CD14-positive monocyte (primary cell): ENCODE data around the gene SLC25A25. TPM values are rescaled to one million over a fixed set of nuclear protein-coding genes. Genes with fewer than 3 reads are reported as not detected.
"Not testable (repeated sequence)": the region's sequence is repeated elsewhere in the genome, so short reads cannot be mapped to it uniquely, and the experiment has no call there.

Experiments used
- DNase-seq, 3 donors: peaks; one replicate each; pipeline ENCODE4 v3.0.0-alpha.2; 2011 to 2022
- H2AFZ ChIP-seq: 2 replicates; pipeline ENCODE4 v1.6.0; 2012; ENCODE audit warnings: mild to moderate bottlenecking, low read depth, low read length, inconsistent platforms; ENCODE audit not compliant: insufficient read depth, poor library complexity, severe bottlenecking
- H3K27ac ChIP-seq, 2 donors: 1 replicate in 1 of 2; 2 replicates in 1 of 2; pipeline ENCODE4 v1.5.1; 2012 to 2013; ENCODE audit warnings: low read length in 2 of 2, control low read depth in 1 of 2, inconsistent platforms in 1 of 2, low read depth in 1 of 2, mild to moderate bottlenecking in 1 of 2
- H3K27me3 ChIP-seq, 2 donors: one replicate each; pipeline versions ENCODE4 v1.6.0 to v1.6.1; 2011 to 2013; ENCODE audit warnings: low read length in 2 of 2; ENCODE audit not compliant: control insufficient read depth in 2 of 2, insufficient read depth in 2 of 2
- H3K36me3 ChIP-seq, 2 donors: replicated peaks in 1 of 2; 1 replicate in 1 of 2; 2 replicates in 1 of 2; pipeline versions ENCODE4 v1.5.1 to v1.6.1; 2012 to 2013; ENCODE audit warnings: low read length in 2 of 2, control low read depth in 1 of 2, inconsistent platforms in 1 of 2, mild to moderate bottlenecking in 1 of 2; ENCODE audit not compliant: insufficient read depth in 2 of 2, control insufficient read depth in 1 of 2
- H3K4me1 ChIP-seq, 2 donors: 1 replicate in 1 of 2; 2 replicates in 1 of 2; pipeline versions ENCODE4 v1.5.1 to v1.6.1; 2012 to 2013; ENCODE audit warnings: low read length in 2 of 2, control low read depth in 1 of 2, inconsistent platforms in 1 of 2, mild to moderate bottlenecking in 1 of 2, moderate library complexity in 1 of 2; ENCODE audit not compliant: insufficient read depth in 2 of 2, control insufficient read depth in 1 of 2
- H3K4me2 ChIP-seq: replicated peaks from 2 replicates; pipeline ENCODE3; 2012; ENCODE audit warnings: low read length, moderate library complexity, mild to moderate bottlenecking; ENCODE audit not compliant: poor library complexity, severe bottlenecking; ENCODE audit errors: extremely low read depth
- H3K4me3 ChIP-seq, 3 experiments: fragments of 200-600 bp in 1 of 3; sonication (generic) in 1 of 3; replicated peaks in 1 of 3; 1 replicate in 2 of 3; 2 replicates in 1 of 3; pipeline ENCODE4 v1.5.1; 2011 to 2013; ENCODE audit warnings: low read length in 3 of 3, mild to moderate bottlenecking in 3 of 3, control low read depth in 2 of 3, low read depth in 2 of 3, inconsistent platforms in 1 of 3, moderate library complexity in 1 of 3
- H3K79me2 ChIP-seq: 2 replicates; pipeline ENCODE4 v1.6.0; 2012; ENCODE audit warnings: mild to moderate bottlenecking, control low read depth, inconsistent platforms, low read length, moderate library complexity; ENCODE audit not compliant: insufficient read depth
- H3K9ac ChIP-seq: 2 replicates; pipeline ENCODE4 v1.6.0; 2017; ENCODE audit warnings: low read length, mild to moderate bottlenecking; ENCODE audit not compliant: insufficient read depth, poor library complexity, severe bottlenecking
- H3K9me3 ChIP-seq, 2 donors: replicated peaks in 1 of 2; 1 replicate in 1 of 2; 2 replicates in 1 of 2; pipeline versions ENCODE4 v1.5.1 to v1.6.1; 2012 to 2013; ENCODE audit warnings: low read length in 2 of 2, control low read depth in 1 of 2; ENCODE audit not compliant: control insufficient read depth in 1 of 2, insufficient read depth in 1 of 2
- H4K20me1 ChIP-seq: 2 replicates; pipeline ENCODE4 v1.6.0; 2012; ENCODE audit warnings: mild to moderate bottlenecking, low read length, control low read depth, moderate library complexity; ENCODE audit not compliant: insufficient read depth
- H3K27ac Mint-ChIP-seq, 7 donors: one replicate each; pipeline ENCODE4 v1.8.0; 2020; ENCODE audit warnings: mild to moderate bottlenecking in 7 of 7, mixed read lengths in 7 of 7, moderate library complexity in 6 of 7, inconsistent platforms in 2 of 7
- H3K27me3 Mint-ChIP-seq, 3 donors: one replicate each; pipeline ENCODE4 v1.8.0; 2021 to 2022; ENCODE audit warnings: low read depth in 3 of 3, mild to moderate bottlenecking in 3 of 3, mixed read lengths in 3 of 3, moderate library complexity in 3 of 3, inconsistent platforms in 1 of 3
- H3K36me3 Mint-ChIP-seq, 2 donors: one replicate each; pipeline ENCODE4 v1.8.0; 2020; ENCODE audit warnings: mixed read lengths in 2 of 2, inconsistent platforms in 1 of 2, mild to moderate bottlenecking in 1 of 2
- H3K4me1 Mint-ChIP-seq: one replicate; pipeline ENCODE4 v1.8.0; 2020; ENCODE audit warnings: mild to moderate bottlenecking, mixed read lengths
- H3K4me3 Mint-ChIP-seq, 2 donors: one replicate each; pipeline ENCODE4 v1.8.0; 2020; ENCODE audit warnings: mild to moderate bottlenecking in 2 of 2, mixed read lengths in 2 of 2, moderate library complexity in 1 of 2
- H3K9me3 Mint-ChIP-seq, 7 donors: one replicate each; pipeline ENCODE4 v1.8.0; 2020 to 2022; ENCODE audit warnings: mixed read lengths in 7 of 7, mild to moderate bottlenecking in 6 of 7, moderate library complexity in 6 of 7, inconsistent platforms in 2 of 7
- WGBS: methylation state at CpG from one replicate; pipeline ENCODE4 v1.1.5; 2013; ENCODE audit warnings: missing lambda C conversion rate; ENCODE audit not compliant: insufficient coverage; 5-methylcytosine and 5-hydroxymethylcytosine counted together
- intact Hi-C, 2 donors: fragments of 100-400 bp; cut with micrococcal nuclease; formaldehyde crosslinking; loops; one replicate each; pipeline versions ENCODE4 v1.15.0 to v1.15.1; 2023
- polyA plus RNA-seq, 3 donors: library from polyadenylated mRNA; depleted of rRNA in 1 of 3; unstranded in 2 of 3; stranded (reverse) in 1 of 3; fragments of 300-500 nt in 2 of 3; fragments of >200 nt in 1 of 3; fragmentation: Illumina TruSeq in 2 of 3; gene quantifications; 1 replicate in 2 of 3; 2 replicates in 1 of 3; pipeline ENCODE4 v1.2.3, GENCODE V29; 2012 to 2021
- TF ChIP-seq, protein P1 (sequence below): fragments of 200-600 bp; IDR thresholded peaks from one replicate; pipeline ENCODE4 v1.8.0; 2022; ENCODE audit warnings: antibody characterized with exemption, mild to moderate bottlenecking

SLC25A25 gene
- polyA plus RNA-seq, 3 donors: 5.1 to 43.3 (median 6.3) TPM

DNA sequence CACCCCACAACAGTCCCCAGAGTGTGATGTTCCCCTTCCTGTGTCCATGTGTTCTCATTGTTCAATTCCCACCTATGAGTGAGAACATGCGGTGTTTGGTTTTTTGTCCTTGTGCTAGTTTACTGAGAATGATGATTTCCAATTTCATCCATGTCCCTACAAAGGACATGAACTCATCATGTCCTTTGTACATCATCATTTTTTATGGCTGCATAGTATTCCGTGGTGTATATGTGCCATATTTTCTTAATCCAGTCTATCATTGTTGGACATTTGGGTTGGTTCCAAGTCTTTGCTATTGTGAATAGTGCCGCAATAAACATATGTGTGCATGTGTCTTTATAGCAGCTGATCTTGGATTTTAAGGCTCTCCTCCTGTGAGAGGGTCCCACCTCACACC is 27.2 kb upstream of the SLC25A25 start:
- not testable (repeated sequence) for H3K4me3 ChIP-seq, H4K20me1 ChIP-seq, H3K27ac ChIP-seq, H3K27ac Mint-ChIP-seq, H3K4me3 Mint-ChIP-seq, H3K79me2 ChIP-seq, H3K9me3 ChIP-seq, H3K9ac ChIP-seq, H3K4me1 Mint-ChIP-seq, H2AFZ ChIP-seq, H3K4me2 ChIP-seq, H3K27me3 ChIP-seq, DNase-seq, H3K36me3 ChIP-seq, H3K36me3 Mint-ChIP-seq, H3K9me3 Mint-ChIP-seq, H3K4me1 ChIP-seq, H3K27me3 Mint-ChIP-seq
- WGBS: no CpG with 5 or more reads among the region's 3 CpGs
- intact Hi-C loops: loop anchor here in 1 of 2 donors (5.0 kb wide), 1 partner anchor 38 kb away; no protein-coding TSS in a partner anchor

DNA sequence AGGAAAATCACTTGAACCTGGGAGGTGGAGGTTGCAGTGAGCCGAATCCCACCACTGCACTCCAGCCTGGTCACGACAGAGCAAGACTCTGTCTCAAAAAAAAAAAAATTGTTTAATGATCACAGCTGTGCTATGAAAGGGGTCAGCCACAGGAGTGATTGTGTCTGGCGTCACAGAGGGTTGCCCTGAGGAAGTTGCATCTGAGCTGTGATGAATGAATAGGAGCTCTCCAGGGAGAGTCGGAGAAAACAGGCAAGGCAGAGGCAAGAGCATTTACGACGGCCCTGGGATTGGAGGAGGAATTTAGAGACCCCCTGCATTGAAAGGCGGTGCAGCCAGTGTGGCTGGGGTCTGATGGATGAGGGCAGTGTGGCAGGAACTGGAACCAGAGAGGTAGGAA is 26.0 kb upstream of the SLC25A25 start:
- Mint-ChIP-seq H3K4me1 (no peaks in the 10 kb centered on the region), H3K4me3 (peak overlapping the region in 1 of 2 donors; percentile 13), H3K27ac (no peak overlapping the region), H3K36me3 (no peaks in the 10 kb centered on the region), H3K9me3 (peaks cover 0 to 2% (median 0%) of the 10 kb centered on the region in 7 donors), H3K27me3 (peaks cover 1 to 5% (median 2%) of the 10 kb centered on the region in 3 donors)
- Histone ChIP-seq H3K36me3 (no peaks in the 10 kb centered on the region), H3K4me1 (no peaks in the 10 kb centered on the region), H3K9me3 (no peaks in the 10 kb centered on the region), H4K20me1 (no peaks in the 10 kb centered on the region), H3K4me2 (no peak overlapping the region), H3K27ac (no peak overlapping the region), H2AFZ (no peak overlapping the region), H3K4me3 (no peak overlapping the region), H3K79me2 (no peaks in the 10 kb centered on the region), H3K27me3 (no peaks in the 10 kb centered on the region), H3K9ac (no peak overlapping the region)
- intact Hi-C loops: loop anchor here in 1 of 2 donors (5.0 kb wide), 1 partner anchor 40 kb away; no protein-coding TSS in a partner anchor
- DNase-seq: no peak
- TF ChIP-seq, protein P1, sequence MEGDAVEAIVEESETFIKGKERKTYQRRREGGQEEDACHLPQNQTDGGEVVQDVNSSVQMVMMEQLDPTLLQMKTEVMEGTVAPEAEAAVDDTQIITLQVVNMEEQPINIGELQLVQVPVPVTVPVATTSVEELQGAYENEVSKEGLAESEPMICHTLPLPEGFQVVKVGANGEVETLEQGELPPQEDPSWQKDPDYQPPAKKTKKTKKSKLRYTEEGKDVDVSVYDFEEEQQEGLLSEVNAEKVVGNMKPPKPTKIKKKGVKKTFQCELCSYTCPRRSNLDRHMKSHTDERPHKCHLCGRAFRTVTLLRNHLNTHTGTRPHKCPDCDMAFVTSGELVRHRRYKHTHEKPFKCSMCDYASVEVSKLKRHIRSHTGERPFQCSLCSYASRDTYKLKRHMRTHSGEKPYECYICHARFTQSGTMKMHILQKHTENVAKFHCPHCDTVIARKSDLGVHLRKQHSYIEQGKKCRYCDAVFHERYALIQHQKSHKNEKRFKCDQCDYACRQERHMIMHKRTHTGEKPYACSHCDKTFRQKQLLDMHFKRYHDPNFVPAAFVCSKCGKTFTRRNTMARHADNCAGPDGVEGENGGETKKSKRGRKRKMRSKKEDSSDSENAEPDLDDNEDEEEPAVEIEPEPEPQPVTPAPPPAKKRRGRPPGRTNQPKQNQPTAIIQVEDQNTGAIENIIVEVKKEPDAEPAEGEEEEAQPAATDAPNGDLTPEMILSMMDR: no peak
- WGBS: 89% methylated on average over 6 of the region's 7 CpGs
